Muscle of leg (tissue), 16 donors: ENCODE measurements around the gene ST13. TPM values are rescaled to one million over a fixed set of nuclear protein-coding genes. Genes with fewer than 3 reads are reported as not detected.

Experiments
- DNase-seq: peaks from one replicate; pipeline ENCODE4 v3.0.0; 2013
- H3K27ac ChIP-seq: one replicate; pipeline ENCODE4 v1.5.1; 2013; ENCODE audit warnings: mild to moderate bottlenecking, low read length, control low read depth
- H3K27me3 ChIP-seq: one replicate; pipeline ENCODE4 v1.6.1; 2013; ENCODE audit warnings: low read length; ENCODE audit not compliant: control insufficient read depth, insufficient read depth
- H3K36me3 ChIP-seq: one replicate; pipeline ENCODE4 v1.6.1; 2013; ENCODE audit warnings: low read length; ENCODE audit not compliant: control insufficient read depth, insufficient read depth
- H3K4me1 ChIP-seq: one replicate; pipeline ENCODE4 v1.6.1; 2013; ENCODE audit warnings: low read length; ENCODE audit not compliant: control insufficient read depth, insufficient read depth
- H3K4me3 ChIP-seq: one replicate; pipeline ENCODE4 v1.5.1; 2013; ENCODE audit warnings: low read length, control low read depth
- H3K9me3 ChIP-seq: replicated peaks from 2 replicates; pipeline ENCODE4 v1.6.1; 2013; ENCODE audit warnings: low read depth, low read length; ENCODE audit not compliant: control insufficient read depth
- WGBS: methylation state at CpG from one replicate; pipeline ENCODE4 v1.1.5; 2013; ENCODE audit warnings: missing lambda C conversion rate; ENCODE audit not compliant: insufficient coverage; 5-methylcytosine and 5-hydroxymethylcytosine counted together
- long read RNA-seq, 11 donors: transcript quantifications; one replicate each; lab custom pipeline, GENCODE V29; 2026
- polyA plus RNA-seq, 8 donors: library from polyadenylated mRNA; unstranded; fragments of 120-200 nt; gene quantifications; one replicate each; pipeline versions ENCODE4 v1.2.1 to v1.2.3, GENCODE V29; 2013; ENCODE audit warnings: inconsistent platforms in 1 of 8, low replicate concordance in 1 of 8; ENCODE audit not compliant: insufficient read length in 8 of 8, insufficient read depth in 1 of 8
- total RNA-seq: library from RNA; stranded (reverse); fragments of 120-200 nt; gene quantifications from one replicate; pipeline ENCODE4 v1.2.4, GENCODE V29; 2013

ST13 gene
- total RNA-seq (347 TPM), polyA plus RNA-seq (100 to 1,000 TPM; 353 to 484 (median 435) TPM)
- long read RNA-seq, donor 1, transcript ST13-201 (12 exons, 3,595 nt): major isoform, 47 of 72 reads
- long read RNA-seq, donor 1, partial matches to known transcripts: 25 of 72 reads
- long read RNA-seq, donor 1, other reads (novel, unspliced or antisense): 0 of 72 reads
- long read RNA-seq, donor 2, transcript ST13-201 (12 exons, 3,595 nt): major isoform, 9 of 15 reads
- long read RNA-seq, donor 2, partial matches to known transcripts: 6 of 15 reads
- long read RNA-seq, donor 2, other reads (novel, unspliced or antisense): 0 of 15 reads
- long read RNA-seq, donor 3, transcript ST13-201 (12 exons, 3,595 nt): major isoform, 122 of 170 reads
- long read RNA-seq, donor 3, partial matches to known transcripts: 42 of 170 reads
- long read RNA-seq, donor 3, other reads (novel, unspliced or antisense): 6 of 170 reads
- long read RNA-seq, donor 4, transcript ST13-201 (12 exons, 3,595 nt): major isoform, 46 of 106 reads
- long read RNA-seq, donor 4, partial matches to known transcripts: 60 of 106 reads
- long read RNA-seq, donor 4, other reads (novel, unspliced or antisense): 0 of 106 reads
- long read RNA-seq, donor 5, transcript ST13-201 (12 exons, 3,595 nt): major isoform, 168 of 281 reads
- long read RNA-seq, donor 5, partial matches to known transcripts: 113 of 281 reads
- long read RNA-seq, donor 5, other reads (novel, unspliced or antisense): 0 of 281 reads
- long read RNA-seq, donor 6, transcript ST13-201 (12 exons, 3,595 nt): major isoform, 162 of 263 reads
- long read RNA-seq, donor 6, partial matches to known transcripts: 96 of 263 reads
- long read RNA-seq, donor 6, other reads (novel, unspliced or antisense): 5 of 263 reads
- long read RNA-seq, donor 7, transcript ST13-201 (12 exons, 3,595 nt): major isoform, 90 of 195 reads
- long read RNA-seq, donor 7, partial matches to known transcripts: 99 of 195 reads
- long read RNA-seq, donor 7, other reads (novel, unspliced or antisense): 6 of 195 reads
- long read RNA-seq, donor 8, transcript ST13-201 (12 exons, 3,595 nt): major isoform, 69 of 126 reads
- long read RNA-seq, donor 8, partial matches to known transcripts: 50 of 126 reads
- long read RNA-seq, donor 8, other reads (novel, unspliced or antisense): 7 of 126 reads
- long read RNA-seq, donor 9, transcript ST13-201 (12 exons, 3,595 nt): major isoform, 60 of 175 reads
- long read RNA-seq, donor 9, partial matches to known transcripts: 109 of 175 reads
- long read RNA-seq, donor 9, other reads (novel, unspliced or antisense): 6 of 175 reads
- long read RNA-seq, donor 10, transcript ST13-201 (12 exons, 3,595 nt): major isoform, 119 of 218 reads
- long read RNA-seq, donor 10, partial matches to known transcripts: 93 of 218 reads
- long read RNA-seq, donor 10, other reads (novel, unspliced or antisense): 6 of 218 reads
- long read RNA-seq, donor 11, transcript ST13-201 (12 exons, 3,595 nt): major isoform, 84 of 185 reads
- long read RNA-seq, donor 11, partial matches to known transcripts: 95 of 185 reads
- long read RNA-seq, donor 11, other reads (novel, unspliced or antisense): 6 of 185 reads

DNA sequence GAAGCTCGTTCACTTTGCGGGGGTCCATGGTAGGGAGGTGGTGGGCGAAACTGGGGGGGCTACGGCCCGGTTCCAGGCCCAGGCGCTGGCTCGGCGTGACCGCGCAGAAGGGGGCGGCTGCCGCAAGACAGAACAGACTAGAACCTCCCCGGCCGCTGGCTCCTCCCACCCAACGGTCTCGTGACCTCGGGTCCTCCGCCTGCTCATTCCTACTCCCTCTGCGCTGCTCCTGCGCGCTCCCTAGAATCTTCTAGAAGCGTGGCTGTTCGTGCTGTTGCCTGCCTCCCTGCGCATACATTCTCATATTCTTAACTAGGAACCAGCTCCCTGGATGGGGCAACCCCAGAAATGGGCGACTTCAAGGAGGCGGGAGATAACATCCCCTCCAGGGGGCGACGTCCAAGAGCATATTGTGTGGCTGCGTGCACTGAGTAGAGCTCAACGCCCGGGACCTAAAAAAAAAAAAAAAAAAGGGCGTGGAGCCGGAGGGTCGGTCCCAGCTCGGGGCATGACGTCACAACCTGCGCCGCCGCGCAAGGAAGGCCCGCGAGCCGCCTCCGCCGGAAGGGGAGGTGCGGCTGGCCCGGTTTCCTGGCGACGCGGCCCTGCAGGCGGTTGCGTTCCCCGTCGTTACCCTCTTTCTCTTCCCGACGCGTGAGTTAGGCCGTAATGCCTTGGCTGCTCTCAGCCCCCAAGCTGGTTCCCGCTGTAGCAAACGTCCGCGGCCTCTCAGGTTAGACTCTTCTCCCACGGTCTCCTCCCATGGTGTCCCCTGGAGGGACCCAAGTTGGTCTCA lies at the start of gene ST13, which contains the start of gene XPNPEP3:
Gene ST13, minus strand, starts transcription at position 127 of the 796 bp plus-strand sequence. Its CDS starts 99 bp downstream, at position 28.
Gene XPNPEP3, plus strand, starts transcription at position 636 of the 796 bp plus-strand sequence. Its CDS starts 34 bp downstream, at position 670.
- under 1% methylated on average over 58 of the region's 63 CpGs for WGBS
- no peaks in the 10 kb centered on the region for H3K36me3 ChIP-seq
- no peaks in the 10 kb centered on the region for H3K27me3 ChIP-seq
- H3K27ac ChIP-seq: peak within 1 kb of the TSS; percentile 99
- H3K4me3 ChIP-seq: peak within 1 kb of the TSS; percentile 79
- DNase-seq: peak; percentile 99
- H3K4me1 ChIP-seq: peaks cover 14% of the 10 kb centered on the region
- H3K9me3 ChIP-seq: no peaks in the 10 kb centered on the region

DNA sequence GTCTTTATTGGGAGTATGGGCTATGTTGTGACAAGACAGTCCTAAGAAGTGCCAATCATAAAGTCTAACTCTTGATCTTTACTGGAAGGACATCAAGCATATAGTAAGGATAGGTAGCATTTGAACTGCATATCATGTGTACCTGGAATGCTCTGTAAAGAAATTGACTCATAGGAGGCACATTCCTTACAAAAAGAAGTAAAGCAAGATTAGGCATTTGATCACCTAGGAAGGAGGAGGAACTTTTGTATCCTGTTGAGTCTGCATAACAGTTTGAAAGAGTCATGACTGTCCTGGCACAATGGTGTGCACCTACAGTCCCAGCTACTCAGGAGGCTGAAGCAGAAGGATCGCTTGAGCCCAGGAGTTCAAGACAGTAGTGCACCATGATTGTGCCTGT lies 47.7 kb upstream of the ST13 start:
- Histone ChIP-seq H3K9me3 (no peaks in the 10 kb centered on the region), H3K4me1 (no peaks in the 10 kb centered on the region), H3K36me3 (peaks cover 26% of the 10 kb centered on the region), H3K27ac (no peak overlapping the region), H3K27me3 (no peaks in the 10 kb centered on the region), H3K4me3 (no peak overlapping the region)
- DNase-seq: no peak
- WGBS: 100% methylated on average over 1 of the region's 1 CpG

DNA sequence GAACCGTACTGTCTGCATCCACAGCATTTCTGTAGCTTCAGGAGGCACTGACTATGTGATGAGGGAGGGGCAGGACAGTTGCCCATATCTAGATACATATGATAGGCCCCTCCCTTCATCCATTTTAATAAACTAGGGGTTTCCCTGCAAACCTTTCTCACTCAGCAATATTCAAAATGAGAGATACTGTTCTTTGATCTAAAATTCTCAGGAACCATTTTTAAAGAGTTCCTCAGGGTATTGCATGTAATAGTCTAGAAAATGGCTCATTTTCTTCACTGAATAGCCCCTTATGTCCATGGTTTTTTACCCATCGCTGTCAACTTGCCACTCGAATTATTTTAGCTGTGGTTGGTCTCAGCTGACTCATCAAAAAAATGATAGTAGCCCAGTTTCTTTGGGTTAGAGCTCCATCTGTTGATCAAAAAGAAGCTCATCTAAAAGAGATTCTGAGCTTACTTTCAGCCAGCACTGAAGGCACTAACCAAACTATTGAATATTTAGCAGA lies 42.5 kb upstream of the ST13 start:
- Histone ChIP-seq H3K4me3 (no peak overlapping the region), H3K27ac (no peak overlapping the region), H3K27me3 (no peaks in the 10 kb centered on the region), H3K9me3 (no peaks in the 10 kb centered on the region), H3K4me1 (no peaks in the 10 kb centered on the region), H3K36me3 (no peaks in the 10 kb centered on the region)
- 36% methylated on average over 2 of the region's 3 CpGs for WGBS
- DNase-seq: peak; percentile 67

DNA sequence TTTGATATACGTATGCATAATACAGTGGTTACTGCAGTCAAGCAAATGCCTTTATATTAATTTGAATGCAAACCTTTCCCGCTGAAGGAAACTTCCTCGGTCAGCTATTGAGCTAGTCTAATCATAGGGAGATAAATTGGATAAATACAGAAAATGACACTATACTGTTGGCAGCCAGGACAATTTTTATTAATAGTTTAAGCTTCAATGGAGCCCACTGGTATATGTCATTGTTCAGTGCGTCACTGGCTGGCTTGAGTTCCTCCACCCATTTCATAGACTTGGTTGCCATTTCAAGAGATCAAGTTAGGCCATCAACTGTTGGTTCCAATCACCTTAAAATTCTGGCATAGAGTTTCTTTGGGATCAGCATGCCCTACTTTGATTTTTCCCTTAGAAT lies 38.0 kb upstream of the ST13 start:
- no peak overlapping the region for H3K27ac ChIP-seq
- H3K4me1 ChIP-seq: no peaks in the 10 kb centered on the region
- H3K9me3 ChIP-seq: no peaks in the 10 kb centered on the region
- WGBS: 100% methylated on average over 1 of the region's 4 CpGs
- no peak for DNase-seq
- peaks cover 8% of the 10 kb centered on the region for H3K36me3 ChIP-seq
- H3K4me3 ChIP-seq: no peak overlapping the region
- H3K27me3 ChIP-seq: no peaks in the 10 kb centered on the region

DNA sequence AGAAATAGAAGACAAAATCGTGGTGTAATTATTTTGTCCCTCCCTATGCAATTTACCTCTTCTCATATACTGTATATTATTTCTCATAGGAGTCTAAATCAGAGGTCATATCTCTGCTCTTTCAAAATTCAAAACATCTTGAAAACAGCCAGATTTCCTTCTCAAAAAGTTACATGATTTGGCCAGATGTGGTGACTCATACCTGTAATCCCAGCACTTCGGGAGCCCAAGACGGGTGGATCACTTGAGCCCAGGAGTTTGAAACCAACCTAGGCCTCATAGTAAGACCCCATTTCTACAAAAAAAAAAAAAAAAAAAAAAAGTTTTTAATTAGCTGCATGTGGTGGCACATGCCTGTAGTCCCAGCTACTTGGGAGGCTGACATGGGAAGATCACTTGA lies 34.4 kb upstream of the ST13 start:
- H3K4me1 ChIP-seq: no peaks in the 10 kb centered on the region
- WGBS: no CpG with 5 or more reads among the region's 3 CpGs
- no peaks in the 10 kb centered on the region for H3K27me3 ChIP-seq
- no peak for DNase-seq
- H3K27ac ChIP-seq: no peak overlapping the region
- H3K36me3 ChIP-seq: peaks cover 27% of the 10 kb centered on the region
- no peak overlapping the region for H3K4me3 ChIP-seq
- no peaks in the 10 kb centered on the region for H3K9me3 ChIP-seq

DNA sequence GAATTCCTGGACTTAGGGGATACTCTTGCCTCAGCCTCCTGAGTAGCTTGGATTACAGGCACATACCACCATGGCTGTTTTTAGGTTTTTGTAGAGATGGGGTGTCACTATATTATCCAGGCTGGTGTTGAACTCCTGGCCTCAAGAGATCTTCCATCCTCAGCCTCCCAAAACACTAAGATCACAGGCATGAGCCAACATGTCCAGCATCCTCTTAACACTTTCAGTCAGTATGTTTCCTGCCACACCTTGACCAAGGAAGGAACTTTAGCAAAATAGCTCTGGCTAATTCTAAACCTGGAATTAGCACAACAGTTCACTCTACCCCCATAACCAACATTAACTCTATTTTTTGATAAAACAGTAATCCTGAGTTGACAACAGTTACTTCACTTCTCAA lies 32.7 kb upstream of the ST13 start:
- no peak for DNase-seq
- H3K36me3 ChIP-seq: peaks cover 30% of the 10 kb centered on the region

DNA sequence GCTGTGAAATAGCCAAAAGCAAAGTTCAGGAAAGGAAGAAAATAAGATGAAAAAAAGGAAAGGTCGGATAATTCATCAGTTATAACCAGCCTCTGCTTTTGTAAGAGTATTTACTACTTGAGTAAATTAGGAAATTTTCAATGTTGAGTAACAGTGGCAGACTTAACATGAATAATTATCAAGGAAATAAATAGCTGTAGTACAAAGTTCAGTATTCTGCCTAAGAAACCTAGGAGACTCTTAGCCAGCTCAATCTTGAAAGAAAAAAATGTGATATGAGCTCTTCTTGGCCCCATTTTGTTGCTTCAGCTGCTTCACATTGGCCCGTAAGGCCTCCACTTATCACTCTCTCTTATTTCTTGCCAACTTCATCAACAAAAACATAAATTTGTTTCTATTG lies 22.5 kb upstream of the ST13 start:
- no peak overlapping the region for H3K4me3 ChIP-seq
- no peaks in the 10 kb centered on the region for H3K9me3 ChIP-seq
- peaks cover 24% of the 10 kb centered on the region for H3K36me3 ChIP-seq
- H3K4me1 ChIP-seq: no peaks in the 10 kb centered on the region
- no peak overlapping the region for H3K27ac ChIP-seq
- no CpG with 5 or more reads among the region's 2 CpGs for WGBS
- no peak for DNase-seq
- H3K27me3 ChIP-seq: no peaks in the 10 kb centered on the region

More for the DNA sequence above, 32.7 kb upstream of the ST13 start:
- no peaks in the 10 kb centered on the region for H3K27me3 ChIP-seq
- no peaks in the 10 kb centered on the region for H3K4me1 ChIP-seq
- H3K27ac ChIP-seq: no peak overlapping the region
- H3K4me3 ChIP-seq: no peak overlapping the region
- H3K9me3 ChIP-seq: no peaks in the 10 kb centered on the region

DNA sequence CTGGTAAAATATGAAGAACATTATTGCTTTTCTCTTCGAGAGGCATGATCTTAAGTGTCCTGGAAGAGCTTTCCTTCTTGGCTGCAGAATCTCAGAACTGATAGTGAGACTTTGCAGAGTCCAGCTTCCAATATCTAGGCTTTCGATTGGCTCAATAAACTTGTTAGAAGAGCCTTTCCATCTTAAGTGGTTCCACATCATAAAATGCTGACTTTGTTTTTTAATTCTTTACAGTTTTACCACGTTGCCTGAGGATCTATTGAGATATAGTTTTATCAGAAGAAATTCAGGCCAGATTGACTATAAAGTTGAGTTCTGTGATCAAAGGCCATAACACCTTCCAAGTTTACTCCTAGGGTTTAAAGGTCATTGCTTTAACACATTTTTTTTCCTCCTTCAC lies 21.0 kb upstream of the ST13 start:
- no CpG with 5 or more reads among the region's 3 CpGs for WGBS
- H3K4me3 ChIP-seq: no peak overlapping the region
- H3K36me3 ChIP-seq: peaks cover 22% of the 10 kb centered on the region
- no peaks in the 10 kb centered on the region for H3K9me3 ChIP-seq
- no peaks in the 10 kb centered on the region for H3K4me1 ChIP-seq
- H3K27ac ChIP-seq: no peak overlapping the region
- DNase-seq: no peak
- H3K27me3 ChIP-seq: no peaks in the 10 kb centered on the region

DNA sequence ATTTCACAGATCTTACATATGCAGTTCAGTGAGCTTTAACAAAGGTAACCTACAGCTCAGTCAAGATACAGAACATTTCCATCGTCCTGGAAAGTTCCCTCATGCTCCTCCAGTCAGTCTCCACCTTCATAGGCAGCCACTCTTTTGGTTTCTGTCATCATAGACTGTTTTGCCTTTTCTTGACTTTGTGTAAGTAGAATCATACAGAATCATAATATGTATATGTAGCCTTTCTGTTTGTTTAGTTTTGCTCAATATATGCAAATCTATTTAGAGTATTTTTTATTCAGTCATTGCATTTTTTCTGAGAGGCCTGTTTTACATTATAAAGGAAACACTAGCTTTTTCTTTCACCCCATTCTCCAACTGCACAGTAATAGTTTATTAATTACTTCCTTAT lies 20.5 kb upstream of the ST13 start:
- H3K27me3 ChIP-seq: no peaks in the 10 kb centered on the region
- WGBS: no CpG with 5 or more reads among the region's 1 CpG
- DNase-seq: no peak
- no peaks in the 10 kb centered on the region for H3K9me3 ChIP-seq
- H3K4me1 ChIP-seq: no peaks in the 10 kb centered on the region
- no peak overlapping the region for H3K4me3 ChIP-seq
- H3K36me3 ChIP-seq: peaks cover 17% of the 10 kb centered on the region
- no peak overlapping the region for H3K27ac ChIP-seq
